T47D (cell line): Measurements from ENCODE around the gene AK2.
"Not testable (repeated sequence)": the region's sequence is repeated elsewhere in the genome, so short reads cannot be mapped to it uniquely, and the experiment has no call there.

Source experiments
- DNase-seq, 2 experiments: peaks; one replicate each; pipeline versions ENCODE4 v3.0.0 to v3.0.0-alpha.2; 2011 to 2012; ENCODE audit warnings: low read depth in 1 of 2, low spot score in 1 of 2
- JUND ChIP-seq: IDR thresholded peaks from 2 replicates; pipeline ENCODE4 v1.6.1; 2012; ENCODE audit warnings: low read depth
- in situ Hi-C: cut with HindIII; loops from 2 replicates; pipeline ENCODE4 v1.10.0; 2016; ENCODE audit warnings: low sequenced_read_pairs, low pct_unique_long_range_greater_than_20kb

The AK2 gene

DNA sequence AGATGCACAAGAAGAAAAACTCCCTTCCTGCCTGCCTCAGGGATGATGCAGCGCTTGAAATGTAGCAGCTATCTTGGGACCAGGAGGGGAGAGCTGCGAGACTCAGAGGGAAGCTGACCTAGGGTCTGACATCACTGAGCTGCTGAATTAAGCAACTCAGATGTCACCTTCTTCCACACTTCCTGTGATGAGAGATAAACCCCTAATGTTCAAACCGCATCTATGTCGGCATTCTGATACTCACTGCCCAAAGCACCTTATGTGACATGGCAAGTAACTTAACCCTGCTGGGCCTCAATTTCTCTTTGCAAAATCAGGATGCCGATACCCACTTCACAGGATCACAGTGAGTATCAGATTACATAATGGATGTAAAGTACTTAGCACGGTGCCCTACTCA, 9.1 kb upstream of the AK2 start:
- TF ChIP-seq JUND, result no peak
- in situ Hi-C loops, result no loop called here
- DNase-seq, result no peak

DNA sequence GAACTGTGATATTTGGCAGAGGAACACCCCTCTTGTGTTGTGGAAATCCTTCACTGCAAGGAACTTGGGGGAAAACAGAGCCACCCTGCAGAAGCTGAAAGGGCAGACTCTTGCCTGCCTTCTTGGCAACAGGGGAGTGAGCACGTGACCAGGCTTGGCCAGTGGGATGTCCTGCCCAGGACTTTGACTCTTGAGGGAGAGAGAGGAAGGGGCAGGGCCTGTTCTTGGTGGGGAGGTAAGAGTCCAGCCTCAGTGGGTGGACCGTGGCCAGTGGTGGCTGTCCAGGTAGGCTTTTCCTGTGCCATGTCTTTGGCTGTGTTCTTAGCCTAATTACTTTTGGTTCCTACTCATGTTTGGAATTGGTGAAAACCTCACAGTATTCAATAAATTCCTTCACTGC, 8.6 kb upstream of the AK2 start:
- no peak for TF ChIP-seq JUND
- in situ Hi-C loops, result no loop called here
- peak in 1 of 2 experiments; percentile 24 for DNase-seq

DNA sequence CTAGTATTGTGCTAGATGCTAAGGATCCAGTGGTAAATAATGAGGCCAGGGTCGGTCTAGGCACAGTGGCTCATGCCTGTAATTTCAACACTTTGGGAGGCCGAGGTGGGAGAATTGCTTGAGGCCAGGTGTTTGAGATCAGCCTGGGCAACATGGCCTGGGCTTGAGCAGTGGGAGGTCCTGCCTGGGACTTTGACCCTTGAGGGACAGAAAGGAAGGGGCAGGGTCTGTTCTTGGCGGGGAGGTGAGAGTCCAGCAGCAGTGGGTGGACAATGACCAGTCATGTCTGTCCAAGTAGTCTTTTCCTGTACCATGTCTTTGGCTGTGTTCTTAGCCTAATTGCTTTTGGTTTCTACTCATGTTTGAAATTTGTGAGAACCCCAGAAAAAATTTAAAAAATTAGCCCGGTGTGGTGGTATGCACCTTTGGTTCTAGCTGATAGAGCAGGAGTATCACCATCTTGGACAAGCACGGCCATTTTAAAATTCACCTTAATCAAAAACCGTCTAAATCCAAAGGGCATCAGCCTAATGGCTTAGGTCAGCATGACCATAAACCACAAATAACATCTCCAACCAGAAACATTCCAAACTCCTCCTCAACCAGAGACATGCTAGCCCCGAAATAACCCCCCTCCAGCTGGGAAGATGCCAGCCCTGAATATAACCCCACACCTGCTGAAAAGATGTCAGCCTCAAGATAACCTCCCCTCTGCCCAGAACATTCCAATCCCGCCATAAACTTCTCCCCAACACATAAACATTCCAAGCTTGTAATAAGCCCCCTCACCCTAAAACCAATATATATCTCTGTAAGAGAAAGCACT, 6.8 kb upstream of the AK2 start:
- in situ Hi-C loops, result no loop called here
- DNase-seq, result no peak
- TF ChIP-seq JUND, result no peak

DNA sequence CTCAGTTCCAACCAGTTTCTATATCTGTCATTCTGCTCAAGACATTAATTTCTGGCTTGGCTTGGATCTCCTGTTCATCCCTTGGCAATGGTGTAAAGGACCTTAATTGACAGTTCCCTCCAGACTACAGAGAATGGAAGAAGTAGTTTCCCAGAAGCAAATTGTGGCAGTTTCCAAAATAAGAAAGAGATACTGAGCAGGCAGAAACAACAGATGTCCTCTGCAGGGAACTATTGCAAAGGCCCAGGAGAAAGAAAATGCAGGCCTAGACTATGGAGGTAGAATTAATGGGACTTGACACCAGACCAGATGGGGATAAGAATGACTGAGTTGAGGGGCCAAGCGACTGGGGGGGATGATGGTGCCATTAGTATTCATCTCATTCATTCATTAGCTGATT, 6.1 kb upstream of the AK2 start:
- DNase-seq, result no peak
- in situ Hi-C loops, result no loop called here
- TF ChIP-seq JUND, result no peak

DNA sequence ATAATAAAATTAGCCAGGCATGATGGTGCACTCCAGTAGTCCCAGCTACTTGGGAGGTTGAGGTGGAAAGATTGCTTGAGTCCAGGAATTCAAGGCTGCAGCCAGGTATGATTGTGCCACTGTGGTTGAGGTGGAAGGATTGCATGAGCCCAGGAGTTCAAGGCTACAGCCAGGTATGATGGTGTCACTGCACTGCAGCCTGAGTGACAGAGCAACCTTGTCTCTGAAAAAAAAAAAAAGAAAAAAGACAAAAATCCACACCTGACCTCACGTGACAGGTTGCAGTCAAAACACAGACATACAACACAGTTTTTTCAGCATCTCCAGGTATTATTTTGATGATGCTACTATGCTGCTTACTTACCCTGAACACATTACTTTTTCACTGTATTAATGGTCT, 4.3 kb upstream of the AK2 start:
- no peak for TF ChIP-seq JUND
- in situ Hi-C loops, result no loop called here
- no peak for DNase-seq

DNA sequence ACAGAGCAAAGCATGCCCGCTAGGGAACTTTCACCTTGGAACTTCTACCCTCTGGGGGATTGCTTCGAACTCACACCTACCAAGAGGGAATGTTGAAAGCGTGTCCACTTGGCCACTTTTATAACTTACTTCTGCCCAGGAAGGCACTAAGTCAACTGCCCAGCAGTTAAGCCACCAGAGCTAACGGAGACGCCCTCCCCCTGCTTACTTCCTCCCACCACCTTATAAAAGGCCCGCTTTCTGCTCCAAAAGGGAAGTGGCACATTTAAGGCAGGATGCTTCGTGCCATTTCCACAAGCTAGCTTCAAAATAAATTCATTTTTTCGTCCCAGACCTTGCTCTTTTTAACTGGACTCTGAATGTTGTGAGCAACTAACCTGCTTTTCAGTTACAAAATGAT, 3.2 kb upstream of the AK2 start:
- no peak for TF ChIP-seq JUND
- no peak for DNase-seq

DNA sequence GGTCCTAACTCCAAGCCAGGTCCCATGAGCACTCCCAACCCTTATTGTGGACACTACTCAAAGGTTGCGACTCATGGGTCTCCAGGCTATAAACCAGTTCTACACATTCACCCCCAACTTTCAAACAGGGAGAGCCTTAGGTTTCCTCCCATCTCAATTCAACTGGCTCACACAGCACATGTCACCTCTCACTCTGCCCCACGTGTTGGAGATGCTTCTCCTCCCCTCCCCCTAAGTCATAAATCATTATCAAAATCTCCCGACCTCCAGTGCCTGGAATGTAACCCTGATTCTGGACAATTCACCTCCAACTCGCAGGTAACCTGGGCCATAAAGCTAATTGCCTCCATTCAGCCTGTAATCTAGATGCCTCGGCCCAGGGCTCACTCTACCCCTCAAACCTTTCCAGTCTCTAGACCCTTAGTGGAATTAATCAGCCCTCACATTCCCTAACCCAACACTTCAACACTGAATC, 595 bp downstream of the AK2 start:
- peak in 1 of 2 experiments; percentile 47 for DNase-seq
- in situ Hi-C loops, result no loop called here
- TF ChIP-seq JUND, result no peak

More for the DNA sequence above, 3.2 kb upstream of the AK2 start:
- in situ Hi-C loops, result no loop called here

DNA sequence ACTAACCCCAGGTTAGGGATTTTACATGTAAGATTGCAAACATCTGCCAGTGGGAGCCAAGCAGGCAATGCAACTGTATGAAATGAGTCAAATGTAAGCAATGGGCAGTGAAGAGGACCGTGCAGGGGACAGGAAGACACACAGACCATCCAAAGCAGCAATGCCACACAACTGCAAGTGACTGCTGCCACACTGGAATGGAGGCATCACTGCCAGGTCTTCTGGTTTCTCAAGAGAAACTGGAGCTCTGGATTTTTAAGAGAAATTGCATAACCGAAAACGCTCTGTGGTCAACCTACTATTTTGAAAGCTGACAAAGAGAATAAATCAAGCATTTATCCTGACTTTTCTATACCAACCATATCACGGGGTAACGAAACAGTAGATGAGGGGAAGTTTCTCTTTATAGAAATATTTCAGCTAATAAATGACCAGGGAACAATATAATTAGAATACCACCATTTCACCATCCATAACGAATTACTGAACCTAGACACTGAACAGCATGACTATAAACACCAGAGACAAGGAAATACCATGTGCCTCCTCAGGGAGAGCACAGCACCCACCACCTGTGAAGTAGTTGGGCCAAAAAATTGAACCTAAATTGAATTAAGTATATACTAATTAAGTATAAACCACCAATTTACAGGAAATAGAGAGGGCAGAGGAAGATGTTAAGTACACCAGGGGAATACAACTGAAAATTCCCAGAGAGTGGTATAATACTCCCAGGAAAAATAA, 4.4 kb downstream of the AK2 start:
- no peak for DNase-seq
- in situ Hi-C loops, result no loop called here
- no peak for TF ChIP-seq JUND

DNA sequence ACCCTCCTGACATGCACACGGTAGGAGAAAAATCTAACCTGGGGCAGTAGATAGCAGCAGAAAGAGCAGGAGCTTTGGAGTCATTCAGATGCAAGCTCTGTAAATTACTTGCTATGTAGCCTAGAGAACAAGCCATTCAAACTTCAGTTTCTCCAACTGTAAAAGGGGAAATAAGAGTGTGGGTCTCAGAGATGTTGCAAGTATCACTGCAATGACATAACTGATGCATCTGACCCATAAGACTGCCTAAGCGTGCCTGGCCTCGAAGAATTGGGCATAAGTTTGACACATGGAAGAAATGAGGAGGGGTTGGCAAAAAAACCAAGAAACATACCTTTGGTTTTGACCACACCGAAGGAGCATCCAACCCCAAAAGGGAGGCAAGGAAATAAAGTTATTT, 5.2 kb downstream of the AK2 start:
- DNase-seq, result no peak
- in situ Hi-C loops, result no loop called here
- TF ChIP-seq JUND, result no peak

DNA sequence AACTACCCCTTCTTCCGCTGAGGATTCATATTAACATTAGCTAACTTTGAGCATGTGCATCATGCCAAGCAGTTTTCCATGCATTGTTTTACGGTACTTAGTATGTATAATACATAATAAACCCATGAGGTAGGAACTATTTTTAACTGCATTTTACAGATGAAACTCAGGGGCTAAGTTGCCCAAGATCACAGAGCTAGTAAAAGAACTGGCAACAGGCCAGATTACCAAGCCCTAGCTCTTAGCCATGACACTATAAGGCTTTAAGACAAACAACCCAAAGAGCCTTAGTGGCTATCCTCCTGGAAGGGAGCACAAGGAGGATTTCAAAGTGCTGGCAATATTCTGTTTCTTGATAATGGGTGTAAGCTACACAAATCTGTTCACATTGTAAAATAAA, 6.1 kb downstream of the AK2 start:
- no peak for TF ChIP-seq JUND
- DNase-seq, result no peak
- in situ Hi-C loops, result no loop called here

DNA sequence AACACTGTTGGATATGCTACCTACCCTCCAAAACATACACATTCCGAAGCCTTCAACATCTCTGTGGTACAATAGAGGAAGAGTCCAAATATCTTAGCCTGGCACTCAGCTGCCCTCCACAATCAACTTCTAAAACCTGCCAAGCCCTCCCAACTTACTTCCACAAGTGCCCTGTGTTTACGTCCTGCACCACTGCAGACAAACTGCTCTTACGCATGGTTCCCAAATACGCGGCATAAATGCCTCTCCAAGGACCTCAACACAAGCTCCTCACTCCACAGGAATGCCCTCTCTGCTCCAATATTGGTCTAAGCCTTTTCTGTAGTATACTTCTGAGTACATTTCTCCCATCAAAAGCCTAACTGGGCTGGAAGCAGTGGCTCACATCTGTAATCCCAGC, 6.8 kb downstream of the AK2 start:
- DNase-seq, result no peak
- TF ChIP-seq JUND, result no peak
- in situ Hi-C loops, result no loop called here

DNA sequence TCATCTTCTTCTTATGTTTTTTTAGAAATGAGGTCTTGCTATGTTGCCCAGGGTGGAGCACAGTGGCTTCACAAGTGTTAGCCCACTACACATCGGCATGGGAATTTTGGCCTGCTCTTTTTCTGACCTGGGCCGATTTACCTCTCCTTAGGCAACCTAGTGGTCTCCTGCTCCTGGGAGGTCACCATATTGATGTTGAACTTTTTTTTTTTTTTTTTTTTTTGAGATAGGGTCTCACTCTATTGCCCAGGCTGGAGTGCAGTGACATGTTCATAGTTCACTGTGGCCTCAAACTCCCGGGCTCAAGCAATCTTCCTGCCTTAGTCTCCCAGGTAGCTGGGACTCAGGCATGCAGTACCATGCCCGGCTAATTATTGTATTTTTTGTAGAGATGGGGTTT, 7.5 kb downstream of the AK2 start:
- no peak for TF ChIP-seq JUND
- DNase-seq, result no peak
- in situ Hi-C loops, result no loop called here

DNA sequence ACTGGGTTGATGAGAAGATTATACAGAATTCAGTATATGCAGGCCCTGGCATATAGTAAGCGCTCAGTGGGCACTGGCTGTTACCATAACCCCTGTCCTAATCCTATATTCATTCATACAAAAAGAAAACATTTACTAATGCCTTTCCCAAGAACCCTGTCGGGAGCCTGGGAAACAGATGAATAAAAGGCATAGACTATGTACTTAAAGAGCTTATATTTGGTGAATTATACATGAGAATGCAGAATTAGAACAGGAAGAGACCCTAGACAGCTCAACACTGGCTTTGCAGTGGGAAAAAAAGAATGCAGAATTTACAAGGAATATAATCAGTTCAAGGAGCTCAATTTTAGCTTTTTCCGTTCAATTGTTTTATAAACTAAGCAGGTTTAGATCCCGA, 10.9 kb downstream of the AK2 start:
- in situ Hi-C loops, result no loop called here
- TF ChIP-seq JUND, result no peak
- no peak for DNase-seq

DNA sequence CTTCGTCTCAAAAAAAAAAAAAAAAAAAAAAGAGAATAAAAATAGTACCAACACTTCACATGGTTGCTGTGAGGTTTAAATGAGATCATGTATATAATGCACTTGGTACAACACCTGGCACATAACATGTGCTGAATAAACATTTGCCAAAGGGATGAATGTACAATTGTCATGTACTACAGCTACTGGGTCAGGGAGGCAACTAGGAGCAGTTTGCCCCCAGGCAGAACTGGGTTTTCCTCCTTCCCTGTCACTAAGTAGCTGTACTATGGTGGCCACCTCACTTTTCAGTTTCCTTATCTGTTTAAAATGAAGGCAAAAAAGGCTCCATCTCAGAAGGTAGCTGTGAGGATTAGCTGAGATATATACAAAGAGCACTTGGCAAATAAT, 11.5 kb downstream of the AK2 start:
- no peak for TF ChIP-seq JUND
- DNase-seq, result peak in 1 of 2 experiments; percentile 72
- in situ Hi-C loops, result no loop called here

DNA sequence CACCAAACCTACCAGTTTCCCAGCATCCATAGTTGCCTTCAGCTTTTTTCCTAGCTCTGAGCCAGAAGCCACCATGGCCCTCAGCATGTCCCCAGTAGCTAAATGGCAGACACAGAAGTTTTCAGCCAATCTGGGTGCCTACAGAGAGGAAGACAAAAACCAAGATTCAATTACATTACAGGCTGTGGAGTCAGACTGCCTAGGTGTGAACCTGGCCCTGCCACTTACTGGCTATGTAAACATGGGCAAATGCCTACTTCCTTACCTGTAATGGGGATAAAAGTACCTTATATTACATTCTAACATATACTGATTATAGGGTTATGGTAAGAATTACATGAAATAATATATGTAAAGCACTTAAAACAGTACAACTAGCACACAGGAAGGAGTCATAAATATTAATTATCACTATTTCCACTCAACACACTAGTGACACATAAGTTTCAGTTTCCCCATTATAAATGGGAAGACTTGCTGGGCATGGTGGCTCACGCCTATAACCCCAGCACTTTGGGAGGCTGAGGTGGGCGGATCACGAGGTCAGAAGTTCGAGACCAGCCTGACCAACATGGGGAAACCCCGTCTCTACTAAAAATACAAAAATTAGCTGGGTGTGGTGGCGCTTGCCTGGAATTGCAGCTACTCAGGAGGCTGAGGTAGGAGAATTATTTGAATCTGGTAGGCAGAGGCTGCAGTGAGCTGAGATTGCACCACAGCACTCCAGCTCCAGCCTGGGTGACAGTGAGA, 12.1 kb downstream of the AK2 start:
- DNase-seq, in situ Hi-C loops: not testable (repeated sequence)
